Activated T-helper 2 cell treated with anti-CD3 and anti-CD28 coated beads, Interferon-gamma antibody, Interleukin-2, Interleukin-4, amounts not matched to agents 10 μg/mL and 5 μg/mL and 100 μg/mL, durations not matched to agents 14 hours and 24 hours and 36 hours (primary cell): ENCODE results near the gene PLCZ1. TPM values are rescaled to one million over a fixed set of nuclear protein-coding genes. Genes with fewer than 3 reads are reported as not detected.

ENCODE experiments used
- DNase-seq: peaks from one replicate; pipeline ENCODE4 v3.0.0; 2021; ENCODE audit warnings: low spot score
- H3K27ac Mint-ChIP-seq: one replicate; pipeline ENCODE4 v1.8.0; 2021; ENCODE audit warnings: mixed read lengths
- H3K27me3 Mint-ChIP-seq: one replicate; pipeline ENCODE4 v1.8.0; 2021; ENCODE audit warnings: low read depth, mixed read lengths
- H3K36me3 Mint-ChIP-seq: one replicate; pipeline ENCODE4 v1.8.0; 2021; ENCODE audit warnings: low read depth, mixed read lengths
- H3K4me1 Mint-ChIP-seq: one replicate; pipeline ENCODE4 v1.8.0; 2021; ENCODE audit warnings: low read depth, mixed read lengths
- H3K4me3 Mint-ChIP-seq: one replicate; pipeline ENCODE4 v1.8.0; 2021; ENCODE audit warnings: low read depth, mild to moderate bottlenecking, moderate library complexity, mixed read lengths
- H3K9me3 Mint-ChIP-seq: one replicate; pipeline ENCODE4 v1.8.0; 2021; ENCODE audit warnings: mixed read lengths
- intact Hi-C: fragments of 100-400 bp; cut with micrococcal nuclease; formaldehyde crosslinking; loops from one replicate; pipeline ENCODE4 v1.15.1; 2023
- total RNA-seq: library from RNA; stranded (reverse); gene quantifications from 2 replicates; pipeline ENCODE4 v1.2.3, GENCODE V29; 2022

PLCZ1 gene
- total RNA-seq, 1 donor from 2014 or later, result not detected

DNA sequence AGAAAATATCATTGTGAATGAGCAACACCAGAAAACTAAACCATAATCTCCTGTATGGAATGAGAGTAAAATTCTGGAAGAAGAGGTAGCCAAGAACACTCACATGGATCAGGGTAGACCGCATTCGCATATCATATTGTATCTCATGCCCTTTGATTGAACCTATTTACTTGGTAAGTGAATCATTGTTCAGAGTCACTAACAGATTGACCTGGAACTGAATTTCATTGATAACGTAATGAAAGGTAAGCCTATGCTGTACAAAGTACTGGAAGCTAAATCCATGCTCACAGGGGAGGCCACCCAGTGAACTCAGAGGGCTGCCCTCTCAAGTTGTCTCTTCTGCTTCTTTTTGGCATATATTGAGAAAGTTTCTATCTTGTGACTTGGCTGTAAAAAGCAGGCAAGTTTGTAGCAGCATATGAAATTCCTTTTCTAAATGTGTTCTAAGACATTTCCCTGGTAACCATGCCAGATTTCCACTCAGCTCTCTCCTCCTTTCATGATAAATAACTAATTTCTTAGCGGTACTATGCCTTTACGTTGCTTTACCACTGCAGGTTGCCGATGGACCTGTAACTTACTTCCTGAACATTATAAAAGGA, 91.4 kb downstream of the PLCZ1 start:
- intact Hi-C loops, result no loop called here
- no peak overlapping the region for H3K27ac Mint-ChIP-seq
- H3K9me3 Mint-ChIP-seq, result peaks cover 11% of the 10 kb centered on the region

DNA sequence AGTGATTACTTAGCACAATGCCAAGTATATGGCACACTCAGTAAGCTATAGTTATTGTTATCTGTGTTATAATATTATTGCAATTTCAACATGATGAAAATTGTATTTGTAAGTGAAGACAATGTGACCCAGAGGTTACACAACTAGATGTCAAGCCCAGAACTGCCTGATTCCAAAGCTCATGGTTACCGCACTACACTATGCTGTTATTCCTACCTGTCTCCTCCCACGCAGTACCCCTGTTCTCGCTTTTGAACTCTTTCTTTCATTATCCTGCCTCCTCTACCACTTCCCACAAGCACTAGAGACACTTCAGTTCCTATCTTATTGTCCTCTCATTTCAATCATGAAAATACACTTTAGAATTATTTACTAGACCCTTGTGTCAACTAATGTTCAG, 93.2 kb downstream of the PLCZ1 start:
- intact Hi-C loops, result no loop called here
- Mint-ChIP-seq H3K4me3 (no peak overlapping the region), H3K27ac (no peak overlapping the region), H3K4me1 (no peaks in the 10 kb centered on the region), H3K27me3 (no peaks in the 10 kb centered on the region), H3K36me3 (no peaks in the 10 kb centered on the region), H3K9me3 (peaks cover 11% of the 10 kb centered on the region)
- DNase-seq, result no peak

More for the DNA sequence above, 91.4 kb downstream of the PLCZ1 start:
- H3K4me1 Mint-ChIP-seq, result no peaks in the 10 kb centered on the region
- H3K27me3 Mint-ChIP-seq, result no peaks in the 10 kb centered on the region
- H3K36me3 Mint-ChIP-seq, result no peaks in the 10 kb centered on the region
- H3K4me3 Mint-ChIP-seq, result no peak overlapping the region
- DNase-seq, result no peak

- Mint-ChIP-seq H3K4me1 (no peaks in the 10 kb centered on the region), H3K27me3 (no peaks in the 10 kb centered on the region), H3K4me3 (no peak overlapping the region), H3K27ac (no peak overlapping the region), H3K9me3 (peaks cover 10% of the 10 kb centered on the region), H3K36me3 (no peaks in the 10 kb centered on the region)
- DNase-seq, result no peak
- intact Hi-C loops, result no loop called here
Measured at GRCh38 chr12:18643681-18644080, 94.1 kb downstream of the PLCZ1 start.

- H3K4me1 Mint-ChIP-seq, result no peaks in the 10 kb centered on the region
- no peaks in the 10 kb centered on the region for H3K36me3 Mint-ChIP-seq
- intact Hi-C loops, result no loop called here
- DNase-seq, result no peak
- no peak overlapping the region for H3K4me3 Mint-ChIP-seq
- no peaks in the 10 kb centered on the region for H3K27me3 Mint-ChIP-seq
- no peak overlapping the region for H3K27ac Mint-ChIP-seq
- peaks cover 17% of the 10 kb centered on the region for H3K9me3 Mint-ChIP-seq
Measured at GRCh38 chr12:18640321-18640955, 97.4 kb downstream of the PLCZ1 start.

DNA sequence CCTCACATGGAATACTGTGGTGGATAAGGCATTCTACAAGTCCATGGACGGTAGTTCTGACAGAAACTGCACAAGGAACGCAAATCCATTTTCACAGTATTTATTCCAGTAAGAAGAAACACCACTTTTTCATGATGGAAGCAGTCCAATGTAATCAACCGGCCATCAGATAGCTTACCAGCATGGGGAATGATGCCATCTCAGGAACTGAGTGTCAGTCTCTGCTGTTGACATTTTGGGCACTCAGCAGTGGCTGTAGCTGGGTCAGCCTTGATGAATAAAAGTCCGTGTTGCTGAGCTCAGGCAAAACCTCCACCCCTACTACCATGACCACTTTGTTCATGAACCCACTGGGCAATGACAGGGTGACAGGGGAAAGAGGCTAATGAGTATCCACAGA, 103.4 kb downstream of the PLCZ1 start:
- Mint-ChIP-seq H3K4me3 (no peak overlapping the region), H3K27me3 (no peaks in the 10 kb centered on the region), H3K36me3 (no peaks in the 10 kb centered on the region), H3K9me3 (peaks cover 21% of the 10 kb centered on the region), H3K4me1 (no peaks in the 10 kb centered on the region), H3K27ac (no peak overlapping the region)
- no peak for DNase-seq
- intact Hi-C loops, result no loop called here

Other genes with a start within 250 kb of the PLCZ1 start
- not detected in 2 replicates for gene CAPZA3, start 107 bp upstream of the PLCZ1 start, total RNA-seq